Measurements from ENCODE around the gene ZNF784. TPM values are rescaled to one million over a fixed set of nuclear protein-coding genes. Genes with fewer than 3 reads are reported as not detected.

Gene ZNF784
- total and polyA plus RNA-seq, 2 donors (not counting 1 experiment from before 2014, with no cell fraction given): 1.6 to 5.6 TPM

- Histone ChIP-seq H3K4me1 (ENCODE audit: control insufficient read depth, extremely low read depth, insufficient read depth, low read length) (peaks cover 10% of the 10 kb centered on the region), H2AFZ (ENCODE audit: low read length) (no peak overlapping the region), H3K79me2 (ENCODE audit: control insufficient read depth, insufficient read depth, low read length) (peaks cover 26% of the 10 kb centered on the region), H3K27me3 (ENCODE audit: control insufficient read depth, insufficient read depth, low read length) (no peaks in the 10 kb centered on the region), H3K4me2 (ENCODE audit: extremely low read depth, insufficient read depth, low read length) (no peak overlapping the region), H3K36me3 (ENCODE audit: control insufficient read depth, insufficient read depth, low read length) (peaks cover 2% of the 10 kb centered on the region), H3K4me3 (replicated peaks in 1 of 4; ENCODE audit: control extremely low read depth in 1 of 4, insufficient read depth in 1 of 4, low read depth in 3 of 4, low read length in 4 of 4) (no peak overlapping the region), H3K9ac (ENCODE audit: insufficient read depth, low read length) (no peak overlapping the region), H3K9me3 (ENCODE audit: control insufficient read depth, insufficient read depth, low read depth, low read length) (no peaks in the 10 kb centered on the region), H4K20me1 (ENCODE audit: control insufficient read depth, extremely low read depth, insufficient read depth, low read length) (no peaks in the 10 kb centered on the region), H3K27ac (ENCODE audit: insufficient read depth, low read length) (no peak overlapping the region)
- TF ChIP-seq EZH2 (IDR thresholded peaks at IDR 0.05; ENCODE audit: low read length, missing control alignments) (no peak), CTCF (conservative IDR thresholded peaks at IDR 0.05 in 1 of 2, IDR thresholded peaks at IDR 0.05 in 1 of 2; ENCODE audit: low read depth in 1 of 2, low read length in 2 of 2) (no peak)
- DNase-seq (ENCODE audit: low read depth in 2 of 2): no peak
Measured at GRCh38 chr19:55603115-55603514, 21.3 kb downstream of the ZNF784 start.

GRCh38 chr19:55602104-55603001, 22.0 kb downstream of the ZNF784 start:
- peaks cover 20% of the 10 kb centered on the region for H3K79me2 ChIP-seq (ENCODE audit: control insufficient read depth, insufficient read depth, low read length)
- peaks cover 10% of the 10 kb centered on the region for H3K4me1 ChIP-seq (ENCODE audit: control insufficient read depth, extremely low read depth, insufficient read depth, low read length)
- no peak overlapping the region for H3K4me2 ChIP-seq (ENCODE audit: extremely low read depth, insufficient read depth, low read length)
- H3K36me3 ChIP-seq (ENCODE audit: control insufficient read depth, insufficient read depth, low read length): peaks cover 4% of the 10 kb centered on the region
- no peak overlapping the region for H2AFZ ChIP-seq (ENCODE audit: low read length)
- TF ChIP-seq CTCF (conservative IDR thresholded peaks at IDR 0.05 in 1 of 2, IDR thresholded peaks at IDR 0.05 in 1 of 2; ENCODE audit: low read depth in 1 of 2, low read length in 2 of 2): no peak
- H3K27ac ChIP-seq (ENCODE audit: insufficient read depth, low read length): no peak overlapping the region
- H4K20me1 ChIP-seq (ENCODE audit: control insufficient read depth, extremely low read depth, insufficient read depth, low read length): no peaks in the 10 kb centered on the region
- no peak overlapping the region for H3K9ac ChIP-seq (ENCODE audit: insufficient read depth, low read length)
- no peaks in the 10 kb centered on the region for H3K9me3 ChIP-seq (ENCODE audit: control insufficient read depth, insufficient read depth, low read depth, low read length)
- DNase-seq (ENCODE audit: low read depth in 2 of 2): no peak
- no peak overlapping the region for H3K4me3 ChIP-seq (replicated peaks in 1 of 4; ENCODE audit: control extremely low read depth in 1 of 4, insufficient read depth in 1 of 4, low read depth in 3 of 4, low read length in 4 of 4)
- no peaks in the 10 kb centered on the region for H3K27me3 ChIP-seq (ENCODE audit: control insufficient read depth, insufficient read depth, low read length)

- H3K9me3 ChIP-seq (ENCODE audit: control insufficient read depth, insufficient read depth, low read depth, low read length): no peaks in the 10 kb centered on the region
- peaks cover 9% of the 10 kb centered on the region for H3K79me2 ChIP-seq (ENCODE audit: control insufficient read depth, insufficient read depth, low read length)
- no peak overlapping the region for H3K27ac ChIP-seq (ENCODE audit: insufficient read depth, low read length)
- peak overlapping the region; percentile 81 for H3K4me2 ChIP-seq (ENCODE audit: extremely low read depth, insufficient read depth, low read length)
- no peaks in the 10 kb centered on the region for H3K27me3 ChIP-seq (ENCODE audit: control insufficient read depth, insufficient read depth, low read length)
- TF ChIP-seq EZH2 (IDR thresholded peaks at IDR 0.05; ENCODE audit: low read length, missing control alignments) (no peak), CTCF (conservative IDR thresholded peaks at IDR 0.05 in 1 of 2, IDR thresholded peaks at IDR 0.05 in 1 of 2; ENCODE audit: low read depth in 1 of 2, low read length in 2 of 2) (no peak)
- DNase-seq (ENCODE audit: low read depth in 2 of 2): no peak
- no peaks in the 10 kb centered on the region for H4K20me1 ChIP-seq (ENCODE audit: control insufficient read depth, extremely low read depth, insufficient read depth, low read length)
- peaks cover 7% of the 10 kb centered on the region for H3K36me3 ChIP-seq (ENCODE audit: control insufficient read depth, insufficient read depth, low read length)
- H3K4me3 ChIP-seq (replicated peaks in 1 of 4; ENCODE audit: control extremely low read depth in 1 of 4, insufficient read depth in 1 of 4, low read depth in 3 of 4, low read length in 4 of 4): peak overlapping the region; percentile 55 to 81 (median 63)
- H3K9ac ChIP-seq (ENCODE audit: insufficient read depth, low read length): no peak overlapping the region
- H3K4me1 ChIP-seq (ENCODE audit: control insufficient read depth, extremely low read depth, insufficient read depth, low read length): peaks cover 6% of the 10 kb centered on the region
- no peak overlapping the region for H2AFZ ChIP-seq (ENCODE audit: low read length)
Measured at GRCh38 chr19:55601084-55601483, 23.3 kb downstream of the ZNF784 start.

Data from fibroblast of lung (primary cell).